Smooth muscle cell (in vitro differentiated cells): ENCODE results near the gene PRIM2. TPM values are rescaled to one million over a fixed set of nuclear protein-coding genes. Genes with fewer than 3 reads are reported as not detected.
"Not testable (repeated sequence)": the region's sequence is repeated elsewhere in the genome, so short reads cannot be mapped to it uniquely, and the experiment has no call there.

Source experiments
- DNase-seq: peaks from one replicate; lab custom pipeline; 2025; ENCODE audit not compliant: unreplicated experiment; lab: John Stamatoyannopoulos, UW
- H2AFZ ChIP-seq: fragments of 200-600 bp; sonication (generic); 2 replicates; pipeline ENCODE4 v1.6.0; 2016; ENCODE audit warnings: antibody characterized with exemption, low read depth, mild to moderate bottlenecking
- H3F3A ChIP-seq: fragments of 200-600 bp; sonication (generic); 2 replicates; pipeline ENCODE4 v1.6.0; 2017; ENCODE audit warnings: antibody characterized with exemption, low read depth
- H3K27ac ChIP-seq: fragments of 200-600 bp; sonication (generic); 2 replicates; pipeline ENCODE4 v1.5.1; 2016; ENCODE audit warnings: low read depth, mild to moderate bottlenecking
- H3K27me3 ChIP-seq: fragments of 200-600 bp; sonication (generic); 2 replicates; pipeline ENCODE4 v1.6.1; 2016; ENCODE audit warnings: low read depth, mild to moderate bottlenecking
- H3K36me3 ChIP-seq: fragments of 200-600 bp; sonication (generic); 2 replicates; pipeline ENCODE4 v1.5.1; 2016; ENCODE audit warnings: low read depth
- H3K4me1 ChIP-seq: fragments of 200-600 bp; sonication (generic); 2 replicates; pipeline ENCODE4 v1.5.1; 2016; ENCODE audit warnings: low read depth
- H3K4me2 ChIP-seq: fragments of 200-600 bp; sonication (generic); 2 replicates; pipeline ENCODE4 v1.6.0; 2016; ENCODE audit warnings: mild to moderate bottlenecking
- H3K4me3 ChIP-seq: fragments of 200-600 bp; sonication (generic); 2 replicates; pipeline ENCODE4 v1.5.1; 2016; ENCODE audit warnings: mild to moderate bottlenecking
- H3K79me2 ChIP-seq: fragments of 200-600 bp; sonication (generic); 2 replicates; pipeline ENCODE4 v1.6.0; 2016; ENCODE audit warnings: low read depth, mild to moderate bottlenecking
- H3K9ac ChIP-seq: fragments of 200-600 bp; sonication (generic); 2 replicates; pipeline ENCODE4 v1.6.0; 2016; ENCODE audit warnings: low read depth
- H3K9me3 ChIP-seq: fragments of 200-600 bp; sonication (generic); replicated peaks from 2 replicates; pipeline ENCODE4 v1.5.1; 2016; ENCODE audit warnings: low read depth
- H4K20me1 ChIP-seq: fragments of 200-600 bp; sonication (generic); 2 replicates; pipeline ENCODE4 v1.6.0; 2016; ENCODE audit warnings: low read depth
- WGBS: methylation state at CpG from one replicate; pipeline ENCODE4 v1.1.7; 2016; ENCODE audit warnings: low lambda C conversion rate; 5-methylcytosine and 5-hydroxymethylcytosine counted together
- polyA plus RNA-seq: library from polyadenylated mRNA; unstranded; fragments of >200 nt; fragmentation: Nextera tagmentation; extraction: Ambion mirVana; gene quantifications from 2 replicates; pipeline ENCODE4 v1.2.1, GENCODE V29; 2016
- total RNA-seq: library from RNA; depleted of rRNA; stranded (reverse); fragments of >200 nt; gene quantifications from 2 replicates; pipeline ENCODE4 v1.2.3, GENCODE V29; 2014
- TF ChIP-seq, protein P1 (sequence below): fragments of 200-600 bp; sonication (generic); IDR thresholded peaks from 2 replicates; pipeline ENCODE4 v1.5.1; 2017; ENCODE audit warnings: borderline replicate concordance, mild to moderate bottlenecking, antibody characterized with exemption; ENCODE audit not compliant: insufficient read depth, poor library complexity, severe bottlenecking

PRIM2 gene
- total and polyA plus RNA-seq, 2 experiments from 2014 or later, result 6.3 to 13.7 TPM

DNA sequence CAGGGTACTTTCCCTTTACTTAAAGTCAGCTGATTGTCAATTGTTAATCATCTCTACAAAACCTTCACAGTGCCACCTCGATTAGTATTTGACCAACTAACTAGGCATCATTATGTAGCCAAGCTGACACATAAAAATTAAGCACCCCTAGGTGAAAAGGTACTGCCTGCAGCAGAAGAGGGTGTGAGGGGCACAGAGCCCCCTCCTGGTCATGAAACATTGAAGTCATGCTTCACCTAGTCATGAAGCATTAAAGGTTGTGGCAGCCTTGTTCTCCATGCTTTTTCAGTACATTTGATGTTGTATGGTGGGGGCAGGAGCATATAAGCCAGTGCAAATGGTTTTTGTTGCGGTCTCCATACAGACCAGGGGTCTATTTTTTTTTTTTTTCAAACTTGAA, 142.4 kb downstream of the PRIM2 start:
- not testable (repeated sequence) for H3K27ac ChIP-seq, H3K4me2 ChIP-seq, H3K27me3 ChIP-seq, H3K36me3 ChIP-seq, DNase-seq, H3K4me3 ChIP-seq, H3F3A ChIP-seq, H3K9ac ChIP-seq, H2AFZ ChIP-seq, H3K9me3 ChIP-seq, H3K4me1 ChIP-seq, H3K79me2 ChIP-seq, H4K20me1 ChIP-seq
- 96% methylated on average over 2 of the region's 2 CpGs for WGBS

DNA sequence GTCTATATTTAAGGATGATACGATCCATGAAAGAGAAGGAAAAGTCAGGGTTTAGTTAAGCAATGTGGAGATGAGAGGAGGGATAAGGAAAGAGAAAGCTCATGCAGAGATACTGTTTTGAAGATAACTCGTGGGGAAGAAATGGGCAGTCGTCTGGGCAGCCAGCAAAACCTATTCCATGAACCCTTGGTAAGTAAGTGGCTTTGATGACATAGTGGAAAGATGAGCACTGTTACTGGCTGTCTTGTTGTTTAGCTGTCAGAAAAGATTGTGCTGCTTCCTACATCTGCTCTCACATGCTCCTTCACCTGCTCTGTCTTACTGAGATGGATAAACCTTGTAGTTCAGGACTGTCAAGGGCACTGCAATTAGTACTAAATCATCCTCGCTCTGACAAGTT, 143.6 kb downstream of the PRIM2 start:
- H3K4me2 ChIP-seq, H3K27me3 ChIP-seq, H3K9me3 ChIP-seq, H3K79me2 ChIP-seq, DNase-seq, H3K4me3 ChIP-seq, H3K9ac ChIP-seq, H3K27ac ChIP-seq, H4K20me1 ChIP-seq, H2AFZ ChIP-seq, H3K4me1 ChIP-seq, H3K36me3 ChIP-seq, H3F3A ChIP-seq: not testable (repeated sequence)
- 42% methylated on average over 4 of the region's 4 CpGs for WGBS

DNA sequence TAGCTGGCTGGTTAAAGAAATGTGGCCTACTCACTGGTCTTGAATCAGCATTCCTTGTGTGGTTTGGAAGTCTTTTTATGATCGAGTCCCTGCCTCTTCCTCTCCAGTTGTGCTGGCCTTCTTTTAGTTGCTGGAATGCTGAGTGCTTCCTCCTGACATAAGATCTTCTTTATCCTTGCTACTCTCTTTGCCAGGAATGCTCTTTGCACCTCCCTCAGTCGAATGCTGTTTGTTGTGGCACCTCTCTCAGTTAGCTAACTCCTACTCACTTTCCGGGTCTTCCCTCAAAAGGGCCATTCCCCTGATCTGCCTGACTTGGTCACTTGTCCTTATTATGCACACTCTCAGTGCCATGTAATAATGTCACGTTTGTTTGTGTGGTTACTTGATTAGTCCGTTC, 146.4 kb downstream of the PRIM2 start:
- not testable (repeated sequence) for H3K36me3 ChIP-seq, H3K9me3 ChIP-seq, H3K27ac ChIP-seq, H3K4me2 ChIP-seq, H4K20me1 ChIP-seq, DNase-seq, H2AFZ ChIP-seq, H3K4me1 ChIP-seq, H3K9ac ChIP-seq, H3K79me2 ChIP-seq, H3F3A ChIP-seq, H3K4me3 ChIP-seq, H3K27me3 ChIP-seq
- 48% methylated on average over 5 of the region's 5 CpGs for WGBS

DNA sequence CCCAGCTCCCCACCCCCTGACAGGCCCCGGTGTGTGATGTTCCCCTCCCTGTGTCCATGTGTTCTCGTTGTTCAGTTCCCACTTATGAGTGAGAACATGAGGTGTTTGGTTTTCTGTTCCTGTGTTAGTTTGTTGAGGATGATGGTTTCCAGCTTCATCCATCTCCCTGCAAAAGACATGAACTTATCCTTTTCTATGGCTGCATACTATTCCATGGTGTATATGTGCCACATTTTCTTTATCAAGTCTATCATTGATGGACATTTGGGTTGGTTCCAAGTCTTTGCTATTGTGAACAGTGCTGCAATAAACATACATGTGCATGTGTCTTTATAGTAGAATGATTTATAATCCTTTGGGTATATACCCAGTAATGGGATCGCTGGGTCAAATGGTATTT, 148.5 kb downstream of the PRIM2 start:
- H3K27ac ChIP-seq, H3K9me3 ChIP-seq, H3K36me3 ChIP-seq, DNase-seq, H2AFZ ChIP-seq, H3K4me3 ChIP-seq, H3F3A ChIP-seq, H3K9ac ChIP-seq, H4K20me1 ChIP-seq, H3K4me2 ChIP-seq, H3K4me1 ChIP-seq, H3K27me3 ChIP-seq, H3K79me2 ChIP-seq: not testable (repeated sequence)
- WGBS, result 95% methylated on average over 3 of the region's 3 CpGs

DNA sequence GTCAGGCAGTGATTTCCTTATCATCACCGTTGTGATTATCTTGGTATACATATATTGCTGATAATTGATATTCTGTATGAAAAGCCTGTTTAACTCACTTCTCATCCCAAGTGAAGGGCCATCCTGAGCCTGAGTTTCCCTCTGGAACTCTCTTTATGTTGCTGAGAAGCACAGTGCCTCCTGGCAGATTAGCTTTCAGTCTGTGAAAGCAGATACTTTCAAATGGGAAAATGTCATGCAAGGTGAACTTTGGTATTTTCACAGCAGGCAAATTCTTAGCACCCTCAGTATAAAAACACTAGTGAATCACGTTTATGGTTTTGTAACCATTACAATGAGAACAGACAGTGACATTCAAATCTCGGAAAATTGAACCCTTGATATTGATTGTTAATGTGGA, 151.6 kb downstream of the PRIM2 start:
- Histone ChIP-seq H4K20me1 (peaks cover 3% of the 10 kb centered on the region), H3F3A (no peaks in the 10 kb centered on the region), H3K27ac (no peak overlapping the region), H3K9ac (no peak overlapping the region), H3K9me3 (no peaks in the 10 kb centered on the region), H2AFZ (no peak overlapping the region), H3K4me3 (no peak overlapping the region), H3K36me3 (no peaks in the 10 kb centered on the region), H3K4me1 (peaks cover 12% of the 10 kb centered on the region), H3K79me2 (no peaks in the 10 kb centered on the region), H3K4me2 (no peak overlapping the region), H3K27me3 (no peaks in the 10 kb centered on the region)
- DNase-seq, result no peak
- TF ChIP-seq, protein P1, sequence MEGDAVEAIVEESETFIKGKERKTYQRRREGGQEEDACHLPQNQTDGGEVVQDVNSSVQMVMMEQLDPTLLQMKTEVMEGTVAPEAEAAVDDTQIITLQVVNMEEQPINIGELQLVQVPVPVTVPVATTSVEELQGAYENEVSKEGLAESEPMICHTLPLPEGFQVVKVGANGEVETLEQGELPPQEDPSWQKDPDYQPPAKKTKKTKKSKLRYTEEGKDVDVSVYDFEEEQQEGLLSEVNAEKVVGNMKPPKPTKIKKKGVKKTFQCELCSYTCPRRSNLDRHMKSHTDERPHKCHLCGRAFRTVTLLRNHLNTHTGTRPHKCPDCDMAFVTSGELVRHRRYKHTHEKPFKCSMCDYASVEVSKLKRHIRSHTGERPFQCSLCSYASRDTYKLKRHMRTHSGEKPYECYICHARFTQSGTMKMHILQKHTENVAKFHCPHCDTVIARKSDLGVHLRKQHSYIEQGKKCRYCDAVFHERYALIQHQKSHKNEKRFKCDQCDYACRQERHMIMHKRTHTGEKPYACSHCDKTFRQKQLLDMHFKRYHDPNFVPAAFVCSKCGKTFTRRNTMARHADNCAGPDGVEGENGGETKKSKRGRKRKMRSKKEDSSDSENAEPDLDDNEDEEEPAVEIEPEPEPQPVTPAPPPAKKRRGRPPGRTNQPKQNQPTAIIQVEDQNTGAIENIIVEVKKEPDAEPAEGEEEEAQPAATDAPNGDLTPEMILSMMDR, result no peak
- WGBS, result 59% methylated on average over 3 of the region's 3 CpGs

DNA sequence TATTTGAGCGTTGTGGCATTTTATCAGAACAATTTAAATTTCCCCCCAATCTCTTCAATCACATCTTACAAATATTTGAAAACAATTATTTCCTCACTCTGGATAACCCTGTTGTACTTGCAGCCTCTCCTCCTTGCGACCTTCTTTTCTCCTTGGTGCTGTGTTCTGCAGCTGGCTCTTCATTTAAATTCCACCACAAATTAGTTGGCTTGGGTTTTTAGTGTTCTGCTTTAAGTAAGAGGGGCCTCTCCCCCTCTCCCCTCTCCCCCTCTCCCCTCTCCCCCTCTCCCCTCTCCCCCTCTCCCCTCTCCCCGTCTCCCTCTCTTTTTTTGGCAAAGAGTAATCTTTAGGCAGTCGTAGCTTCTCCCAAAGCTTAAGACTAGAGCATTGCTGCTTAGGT, 152.7 kb downstream of the PRIM2 start:
- not testable (repeated sequence) for H4K20me1 ChIP-seq, H3K4me2 ChIP-seq, H3K9ac ChIP-seq, H3K4me3 ChIP-seq, DNase-seq, H2AFZ ChIP-seq, H3F3A ChIP-seq, H3K27me3 ChIP-seq, H3K9me3 ChIP-seq, H3K36me3 ChIP-seq, H3K79me2 ChIP-seq, H3K27ac ChIP-seq
- peaks cover 12% of the 10 kb centered on the region for H3K4me1 ChIP-seq
- 79% methylated on average over 3 of the region's 4 CpGs for WGBS

DNA sequence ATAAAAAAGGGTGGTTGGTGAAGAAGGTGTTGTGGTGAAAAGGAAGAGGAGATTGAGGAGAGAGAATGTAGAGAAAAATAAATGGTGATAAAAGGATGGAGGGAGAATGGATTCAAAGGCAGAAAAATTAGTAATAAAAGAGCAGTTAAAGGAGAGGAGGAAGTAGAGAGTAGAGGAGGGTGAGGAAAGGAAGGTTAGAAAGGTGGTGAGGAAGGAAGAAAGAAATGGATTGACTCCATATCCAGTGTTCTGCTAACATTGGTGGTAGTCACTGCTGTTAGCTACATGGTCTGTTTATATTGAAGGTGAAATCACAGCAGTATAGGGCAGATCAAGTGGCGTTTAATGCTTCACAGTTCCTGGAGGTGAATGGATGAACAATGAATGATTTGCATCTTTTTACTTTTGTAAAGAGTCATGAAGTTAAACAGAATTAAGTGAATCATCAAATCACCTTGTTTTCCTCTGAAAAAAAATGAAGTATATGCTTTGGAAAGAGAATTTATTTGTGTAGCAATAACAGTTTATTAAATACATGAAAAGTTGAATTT, 154.0 kb downstream of the PRIM2 start:
- not testable (repeated sequence) for H3K9ac ChIP-seq, H3K4me2 ChIP-seq, H3K79me2 ChIP-seq, H3K9me3 ChIP-seq, H3K27ac ChIP-seq, DNase-seq, H4K20me1 ChIP-seq, H2AFZ ChIP-seq, H3K27me3 ChIP-seq, H3F3A ChIP-seq, H3K36me3 ChIP-seq, H3K4me3 ChIP-seq
- peaks cover 12% of the 10 kb centered on the region for H3K4me1 ChIP-seq
- 58% methylated on average over 1 of the region's 1 CpG for WGBS

DNA sequence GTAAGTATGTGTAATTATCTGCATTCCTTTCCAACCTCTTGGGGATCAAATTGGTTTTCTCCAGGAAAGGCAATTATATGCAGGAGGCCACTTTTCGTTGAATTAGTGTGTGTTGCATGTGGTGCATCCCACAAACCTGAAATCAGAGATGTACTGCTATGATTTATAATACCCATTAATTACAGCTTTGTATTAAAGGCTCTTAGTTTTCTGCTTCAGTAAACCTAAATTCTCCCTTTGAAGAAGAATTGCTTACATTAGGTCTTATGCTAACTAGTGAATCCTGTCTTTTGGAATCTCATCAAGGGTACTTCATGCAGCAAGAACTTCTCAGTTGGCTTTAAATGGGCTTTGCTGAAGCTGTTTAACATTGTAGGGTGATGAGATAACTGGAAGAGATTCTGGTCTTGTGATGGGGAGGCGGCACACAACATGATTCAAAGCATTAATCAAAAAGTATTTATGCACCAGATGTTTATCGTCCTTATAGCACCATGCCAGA, 155.5 kb downstream of the PRIM2 start:
- not testable (repeated sequence) for H3K27me3 ChIP-seq, H3K79me2 ChIP-seq, DNase-seq, H3K4me3 ChIP-seq, H3K9ac ChIP-seq, H3F3A ChIP-seq, H3K36me3 ChIP-seq, H4K20me1 ChIP-seq, H3K9me3 ChIP-seq, H2AFZ ChIP-seq
- peak overlapping the region; percentile 31 for H3K27ac ChIP-seq
- H3K4me2 ChIP-seq, result peak overlapping the region; percentile 45
- 26% methylated on average over 3 of the region's 3 CpGs for WGBS
- H3K4me1 ChIP-seq, result peaks cover 12% of the 10 kb centered on the region
